GM19372 (cell line): ENCODE results near the gene MYO7A.

ENCODE experiments used
- ATAC-seq: cut with Tn5 transposase; IDR thresholded peaks from one replicate; pipeline ENCODE4 v1.9.1; 2021; ENCODE audit warnings: mild to moderate bottlenecking, low read depth, moderate library complexity; ENCODE audit not compliant: unreplicated experiment

MYO7A gene

GRCh38 chr11:77252555-77253270, 124.7 kb downstream of the MYO7A start:
- no peak for ATAC-seq

GRCh38 chr11:77253690-77254089, 125.6 kb downstream of the MYO7A start:
- ATAC-seq: no peak

- ATAC-seq: no peak
Measured at GRCh38 chr11:77259641-77260040, 131.6 kb downstream of the MYO7A start.

- no peak for ATAC-seq
Measured at GRCh38 chr11:77262803-77263202, 134.8 kb downstream of the MYO7A start.
